Caki2 (cell line): ENCODE measurements around the gene TBC1D5. TPM values are rescaled to one million over a fixed set of nuclear protein-coding genes. Genes with fewer than 3 reads are reported as not detected.
"Not testable (repeated sequence)": the region's sequence is repeated elsewhere in the genome, so short reads cannot be mapped to it uniquely, and the experiment has no call there.

Experiments used
- DNase-seq: peaks from one replicate; pipeline ENCODE4 v3.0.0-alpha.2; 2015; ENCODE audit warnings: low read depth
- in situ Hi-C: cut with HindIII; loops from 2 replicates; pipeline ENCODE4 v1.10.0; 2016; ENCODE audit warnings: low sequenced_read_pairs, low pct_unique_long_range_greater_than_20kb, mixed read lengths
- total RNA-seq: library from RNA; depleted of rRNA; stranded (reverse); fragments of >200 nt; shearing (Covaris generic); gene quantifications from 2 replicates; pipeline ENCODE4 v1.2.3, GENCODE V29; 2014; ENCODE audit warnings: low replicate concordance

The TBC1D5 gene
- total RNA-seq, 1 experiment from 2014 or later: 69.2 TPM

DNA sequence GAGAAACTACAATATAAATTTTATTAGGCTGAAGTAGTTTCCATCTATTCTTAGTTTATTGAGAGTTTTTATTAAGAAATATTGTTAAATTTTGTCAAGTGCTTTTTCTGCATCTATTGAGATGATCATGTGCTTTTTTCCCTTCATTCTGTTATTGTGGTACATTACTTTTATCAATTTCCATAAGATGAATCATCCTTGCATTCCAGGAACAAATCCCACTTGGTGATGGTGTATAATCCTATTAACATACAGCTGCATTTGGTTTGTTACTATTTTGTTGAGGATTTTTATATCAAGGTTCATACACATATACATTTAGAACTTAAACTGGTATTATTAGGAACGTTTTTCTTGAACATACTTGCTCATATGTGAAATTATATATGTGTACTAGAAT lies 199.8 kb downstream of the TBC1D5 start:
- in situ Hi-C loops: no loop called here

DNA sequence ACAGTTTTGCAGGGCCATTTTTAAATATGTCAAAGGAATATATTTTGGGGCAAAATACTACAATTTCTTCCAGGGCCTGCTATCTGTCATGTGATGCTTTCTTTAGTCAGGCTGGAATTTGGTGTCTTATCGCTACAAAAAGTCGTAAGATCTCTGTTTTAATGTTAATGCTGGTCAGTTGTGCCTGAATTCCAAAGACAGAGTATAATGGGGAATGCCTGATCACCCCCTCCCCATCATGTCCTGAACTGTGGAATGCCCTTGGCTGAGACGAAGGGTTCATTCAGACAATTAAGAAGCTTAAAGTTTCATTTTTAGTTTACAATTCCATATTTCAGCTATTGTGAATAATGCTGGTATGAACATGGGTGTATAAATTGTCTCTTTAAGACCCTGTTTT lies 203.0 kb downstream of the TBC1D5 start:
- in situ Hi-C loops: no loop called here
- no peak for DNase-seq

More for the DNA sequence above, 199.8 kb downstream of the TBC1D5 start:
- DNase-seq: no peak

DNA sequence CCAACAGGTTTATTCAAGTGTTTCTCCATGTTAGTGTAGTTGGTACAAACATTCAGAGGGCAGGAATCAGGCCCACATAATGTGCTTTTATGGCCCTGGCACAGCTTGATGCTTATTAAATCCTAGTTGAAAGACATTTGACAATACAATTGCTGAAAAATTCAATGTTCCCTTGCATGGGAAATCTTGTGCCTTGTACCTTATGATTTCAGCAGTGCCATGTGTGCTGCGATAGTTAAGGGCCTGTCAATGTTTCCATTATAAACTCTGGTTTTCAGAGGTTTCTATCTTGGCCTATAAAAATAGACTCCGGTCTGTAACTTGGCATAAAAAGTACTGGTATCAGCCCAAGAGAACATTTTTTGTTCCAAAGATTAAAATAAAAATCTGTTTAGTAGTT lies 207.2 kb downstream of the TBC1D5 start:
- in situ Hi-C loops: no loop called here
- DNase-seq: no peak

DNA sequence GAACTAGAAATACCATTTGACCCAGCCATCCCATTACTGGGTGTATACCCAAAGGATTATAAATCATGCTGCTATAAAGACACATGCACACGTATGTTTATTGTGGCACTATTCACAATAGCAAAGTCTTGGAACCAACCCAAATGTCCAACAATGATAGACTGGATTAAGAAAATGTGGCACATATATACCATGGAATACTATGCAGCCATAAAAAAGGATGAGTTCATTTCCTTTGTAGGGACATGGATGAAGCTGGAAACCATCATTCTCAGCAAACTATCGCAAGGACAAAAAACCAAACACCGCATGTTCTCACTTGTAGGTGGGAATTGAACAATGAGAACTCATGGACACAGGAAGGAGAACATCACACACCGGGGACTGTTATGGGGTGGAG lies 210.0 kb downstream of the TBC1D5 start:
- in situ Hi-C loops, DNase-seq: not testable (repeated sequence)

DNA sequence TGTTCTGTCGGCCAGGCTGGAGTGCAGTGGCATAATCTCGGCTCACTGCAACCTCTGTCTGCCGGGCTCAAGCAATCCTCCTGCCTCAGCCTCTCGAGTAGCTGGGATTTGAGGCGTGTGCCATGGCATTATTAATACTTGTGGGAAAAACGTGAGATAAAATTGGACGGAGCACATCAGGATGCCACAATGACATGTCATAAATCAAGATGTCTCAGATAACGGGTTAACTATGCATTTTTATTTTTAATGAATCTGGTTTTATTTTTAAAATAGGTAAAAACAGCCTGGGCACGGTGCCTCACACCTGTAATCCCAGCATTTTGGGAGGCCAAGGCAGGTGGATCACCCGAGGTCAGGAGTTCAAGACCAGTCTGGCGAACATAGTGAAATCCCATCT lies 212.8 kb downstream of the TBC1D5 start:
- DNase-seq: no peak
- in situ Hi-C loops: no loop called here

DNA sequence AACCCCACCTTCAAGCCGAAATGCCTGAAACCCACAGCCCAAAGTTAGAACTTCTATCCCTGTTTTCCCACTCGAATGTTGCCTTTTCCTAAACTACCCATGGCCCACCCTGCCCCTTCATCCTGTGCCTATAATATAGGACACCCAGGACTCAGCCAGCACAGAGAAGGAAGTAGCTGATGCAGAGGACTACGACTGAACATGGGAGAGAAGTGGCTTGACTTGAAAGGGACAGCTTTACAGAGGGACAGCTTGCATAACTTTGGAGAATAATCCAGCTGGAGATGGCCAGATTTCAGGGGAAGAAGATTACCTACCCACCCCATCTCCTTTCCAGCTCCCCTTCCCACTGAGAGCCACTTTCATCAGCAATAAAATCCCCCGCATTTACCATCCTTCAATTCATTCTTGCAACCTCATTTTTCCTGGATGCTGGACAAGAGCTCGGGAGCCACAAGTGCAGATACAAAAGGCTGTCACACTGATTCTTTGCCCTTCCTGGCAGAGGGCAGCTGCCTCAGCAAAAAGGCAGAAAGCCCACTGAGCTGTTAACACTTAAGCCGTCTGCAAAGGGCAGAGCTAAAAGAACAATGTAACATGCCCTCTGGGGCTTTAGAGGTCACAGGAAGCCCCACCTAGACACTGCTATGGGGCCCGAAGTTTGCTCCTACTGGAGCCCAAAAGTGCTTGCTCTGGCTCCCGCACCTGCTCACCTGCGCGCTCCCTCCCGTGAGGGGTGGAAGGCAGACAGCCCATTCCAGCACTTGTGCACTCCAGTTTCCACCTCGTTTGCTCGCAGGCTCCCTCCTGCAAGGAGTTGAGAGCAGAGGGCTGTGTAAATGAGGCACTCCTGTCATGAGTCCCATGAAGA lies 224.0 kb downstream of the TBC1D5 start:
- DNase-seq: no peak
- in situ Hi-C loops: no loop called here

DNA sequence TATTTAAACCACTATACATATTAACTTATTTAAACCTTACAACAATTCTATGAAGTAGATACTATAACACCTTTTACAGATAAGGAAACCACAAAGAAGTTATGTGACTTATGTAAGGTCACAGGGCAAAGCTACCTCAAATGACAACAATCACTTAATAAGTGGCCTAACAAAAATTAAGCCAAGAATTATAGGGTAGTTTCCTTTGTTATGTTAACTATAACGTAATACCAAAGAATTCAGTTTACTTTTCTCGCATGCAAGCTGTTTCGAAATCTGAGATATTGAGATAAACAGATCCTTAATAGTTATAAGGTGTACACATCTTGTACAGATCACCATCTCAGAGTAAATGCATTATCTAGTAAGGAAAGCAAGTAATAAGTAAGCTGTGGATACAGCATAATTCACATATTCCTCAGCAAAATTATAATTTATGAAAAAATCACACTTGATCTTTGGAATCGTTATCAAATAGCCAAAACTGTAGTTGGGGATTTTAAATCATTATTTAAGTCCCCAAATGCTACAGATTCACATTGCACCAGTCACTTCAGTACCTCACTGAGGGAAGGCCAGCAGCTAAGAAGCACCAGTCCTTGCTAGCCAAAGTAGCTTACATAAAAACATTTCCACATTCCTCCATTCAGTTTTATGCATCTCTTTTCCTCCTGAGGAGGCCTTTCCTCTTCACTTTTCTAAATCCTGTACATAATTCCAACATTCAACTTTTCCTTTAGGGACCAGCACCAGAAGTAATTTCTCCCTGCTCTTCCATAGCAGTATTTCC lies 226.8 kb downstream of the TBC1D5 start:
- DNase-seq: peak; percentile 12
- in situ Hi-C loops: no loop called here

DNA sequence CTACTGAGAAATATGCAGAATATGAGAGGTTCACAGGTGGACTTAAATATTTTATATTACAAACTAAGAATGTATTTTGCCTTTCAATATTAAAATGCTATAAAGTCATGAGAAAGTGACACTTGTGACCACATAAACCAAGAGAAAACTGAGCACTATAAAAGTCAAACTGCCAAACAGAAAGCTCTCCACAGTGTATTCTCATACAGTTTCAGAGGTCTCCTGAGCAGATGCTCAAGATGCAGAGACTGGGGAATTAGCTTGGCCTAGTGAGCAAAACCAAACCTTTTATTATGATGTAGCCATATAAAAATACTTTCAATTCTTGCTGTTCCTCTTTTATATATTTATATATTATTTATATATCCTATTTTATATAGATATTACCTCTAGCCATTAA lies 227.8 kb downstream of the TBC1D5 start:
- DNase-seq: no peak
- in situ Hi-C loops: no loop called here

DNA sequence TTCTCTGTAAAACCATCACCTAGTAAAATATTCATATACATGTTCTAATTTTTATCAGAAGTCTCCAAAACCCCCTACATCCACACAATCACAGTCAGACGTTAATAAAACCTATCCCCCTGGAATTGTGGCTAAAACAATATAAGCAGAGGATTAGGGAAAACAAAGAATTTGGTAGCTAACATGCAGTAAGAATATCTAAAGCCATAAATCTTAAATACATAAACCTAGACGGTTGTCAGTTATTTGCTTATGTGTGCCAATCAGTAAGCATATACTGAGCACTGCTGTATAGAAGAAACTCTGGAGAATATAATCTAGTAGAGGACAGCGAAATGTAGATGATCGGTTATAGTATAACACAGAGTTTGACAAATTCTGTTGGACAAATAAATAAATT lies 232.2 kb downstream of the TBC1D5 start:
- in situ Hi-C loops: no loop called here
- DNase-seq: no peak

DNA sequence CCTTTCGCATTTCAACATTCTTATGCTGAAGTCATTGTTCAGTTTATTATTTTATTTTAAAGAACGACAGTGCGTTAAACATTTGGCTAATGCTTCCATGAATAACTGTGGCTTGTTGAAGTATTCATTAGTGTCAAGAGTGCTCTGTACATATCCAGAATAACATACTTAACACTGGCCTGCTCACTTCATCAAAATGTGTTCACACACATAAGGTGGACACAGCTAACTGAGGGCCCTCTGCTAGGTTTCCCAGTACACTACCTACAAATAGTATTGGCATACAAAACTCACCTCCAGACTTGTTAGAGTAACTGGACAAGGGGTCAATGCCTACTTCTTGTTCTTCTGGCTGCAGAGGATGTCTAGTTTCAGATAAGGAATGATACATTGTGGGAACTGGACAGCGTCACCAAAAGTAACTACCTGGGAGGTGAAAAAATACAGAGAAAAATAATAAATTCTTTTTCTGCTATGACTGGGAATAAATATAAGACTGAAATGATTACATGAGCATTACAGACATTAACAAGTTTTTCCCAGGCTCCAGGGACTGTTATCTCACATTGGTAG lies 234.2 kb downstream of the TBC1D5 start:
- no peak for DNase-seq
- in situ Hi-C loops: no loop called here

DNA sequence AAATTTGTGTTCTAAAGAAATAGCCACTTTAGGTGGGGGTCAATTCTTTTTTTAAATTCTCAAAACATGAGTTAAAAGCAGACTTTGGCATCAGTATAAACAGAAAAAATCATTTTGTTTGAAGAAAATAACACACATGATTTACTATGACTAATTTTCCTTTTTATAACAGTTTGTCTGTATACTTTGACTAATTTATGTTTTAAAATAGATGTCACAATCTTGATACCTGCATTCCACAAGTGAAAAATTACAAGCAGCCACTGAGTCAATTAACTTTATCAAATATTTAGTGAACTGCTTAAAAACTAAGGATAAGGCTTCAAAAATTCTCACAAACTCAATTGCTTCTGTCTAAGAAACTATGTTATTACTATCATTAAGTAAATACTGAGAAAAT lies 235.0 kb downstream of the TBC1D5 start:
- in situ Hi-C loops: no loop called here

DNA sequence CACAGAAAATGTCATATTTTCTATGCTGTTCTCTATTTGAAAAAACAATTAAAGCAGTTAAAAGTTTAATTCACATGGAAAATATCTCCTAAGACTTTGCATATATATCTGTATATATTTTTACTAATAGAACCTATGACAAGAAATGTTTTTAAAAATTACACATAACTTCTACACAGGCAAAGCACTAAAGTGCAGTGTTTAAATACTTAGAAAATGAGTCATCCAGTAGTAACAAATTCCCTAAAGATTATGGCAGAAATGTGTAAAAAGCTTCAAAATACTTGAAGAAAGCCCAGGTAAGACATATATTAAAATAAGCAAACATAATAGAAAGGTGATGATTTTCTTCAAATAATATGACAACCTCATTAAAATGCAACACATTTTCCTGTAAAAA lies 236.6 kb downstream of the TBC1D5 start:
- in situ Hi-C loops: no loop called here
- no peak for DNase-seq

More for the DNA sequence above, 235.0 kb downstream of the TBC1D5 start:
- DNase-seq: no peak

DNA sequence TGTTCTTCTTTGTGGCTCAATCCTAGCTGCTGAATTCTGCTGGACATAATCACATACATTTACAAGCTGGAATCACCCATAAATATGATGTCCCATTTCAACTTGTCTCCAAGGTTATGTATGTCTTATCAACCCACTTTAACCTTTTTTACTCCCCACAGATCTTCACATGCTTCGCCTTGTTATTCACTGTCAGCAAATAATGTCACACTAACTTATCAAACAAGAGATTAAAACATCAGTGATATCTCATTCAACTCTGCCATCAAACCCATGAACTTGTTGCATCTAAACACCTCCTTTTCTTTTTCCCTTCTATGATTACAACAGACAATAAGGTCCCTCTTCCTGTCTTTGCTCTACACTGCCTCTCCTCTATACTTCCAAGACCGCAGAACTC lies 240.7 kb downstream of the TBC1D5 start:
- DNase-seq: no peak
- in situ Hi-C loops: no loop called here

DNA sequence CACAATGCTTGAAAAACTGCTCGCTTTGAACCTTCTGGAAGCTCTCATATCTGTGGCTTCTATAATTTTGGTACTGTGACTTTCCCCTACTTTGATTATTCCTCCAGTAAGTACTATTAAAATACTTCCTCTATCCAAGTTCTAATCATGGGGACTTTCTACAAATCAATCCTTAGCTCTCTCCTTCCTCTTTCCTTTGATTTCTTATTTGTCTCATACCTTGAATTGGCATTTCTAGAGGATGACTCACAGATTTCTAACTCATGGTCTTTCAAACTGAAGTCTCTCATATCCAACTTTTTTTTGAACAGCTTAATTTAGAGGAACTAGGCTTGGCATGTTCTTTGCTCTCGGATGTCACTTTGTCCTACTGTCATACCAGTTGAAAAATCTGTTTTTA lies 241.8 kb downstream of the TBC1D5 start:
- no peak for DNase-seq
- in situ Hi-C loops: no loop called here

DNA sequence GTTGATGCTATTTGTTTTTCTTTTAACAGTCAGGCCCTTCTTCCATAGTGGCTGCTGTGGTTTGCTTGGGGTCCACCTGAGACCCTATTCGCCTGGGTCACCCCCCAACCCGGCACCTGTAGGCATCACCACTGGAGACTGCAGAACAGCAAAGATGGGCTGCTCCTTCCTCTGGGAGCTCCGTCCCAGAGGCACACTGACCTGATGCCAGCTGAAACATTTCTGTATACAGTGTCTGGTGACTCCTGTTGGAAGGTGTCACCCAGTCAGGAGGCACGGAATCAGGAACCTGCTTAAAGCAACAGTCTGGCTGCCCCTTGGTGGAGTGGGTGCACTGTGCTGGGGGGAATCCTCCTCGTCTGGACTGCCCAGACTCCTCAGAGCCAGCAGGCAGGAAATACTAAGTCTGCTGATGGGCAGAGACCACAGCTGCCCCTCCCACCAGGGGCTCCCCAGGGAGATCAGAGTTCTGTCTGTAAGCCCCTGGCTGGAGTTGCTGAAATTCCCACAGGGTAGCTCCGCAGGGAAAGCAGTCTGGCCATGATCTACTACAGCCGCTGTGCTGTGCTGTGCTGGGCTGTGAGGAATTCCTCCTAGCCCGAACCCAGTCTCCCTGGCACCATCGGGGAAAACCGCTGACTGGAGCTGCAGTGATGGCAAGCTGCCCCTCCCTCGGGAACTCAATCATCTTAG lies 248.2 kb downstream of the TBC1D5 start:
- in situ Hi-C loops: no loop called here
- DNase-seq: no peak

DNA sequence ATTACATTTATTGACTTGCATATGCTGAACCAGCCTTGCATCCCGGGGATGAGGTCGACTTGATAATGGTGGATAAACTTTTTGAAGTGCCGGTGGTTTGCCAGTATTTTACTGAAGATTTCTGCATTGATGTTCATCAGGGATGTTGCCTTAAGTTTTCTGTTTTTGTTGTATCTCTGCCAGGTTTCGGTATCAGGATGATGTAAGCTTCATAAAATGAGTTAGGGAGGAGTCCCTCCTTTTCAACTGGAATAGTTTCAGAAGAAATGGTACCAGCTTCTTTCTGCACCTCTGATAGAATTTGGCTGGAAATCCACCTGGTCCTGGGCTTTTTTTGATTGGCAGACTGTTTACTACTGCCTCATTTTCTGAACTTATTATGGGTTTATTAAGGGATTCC lies 250.8 kb downstream of the TBC1D5 start:
- in situ Hi-C loops: no loop called here
- peak; percentile 20 for DNase-seq

DNA sequence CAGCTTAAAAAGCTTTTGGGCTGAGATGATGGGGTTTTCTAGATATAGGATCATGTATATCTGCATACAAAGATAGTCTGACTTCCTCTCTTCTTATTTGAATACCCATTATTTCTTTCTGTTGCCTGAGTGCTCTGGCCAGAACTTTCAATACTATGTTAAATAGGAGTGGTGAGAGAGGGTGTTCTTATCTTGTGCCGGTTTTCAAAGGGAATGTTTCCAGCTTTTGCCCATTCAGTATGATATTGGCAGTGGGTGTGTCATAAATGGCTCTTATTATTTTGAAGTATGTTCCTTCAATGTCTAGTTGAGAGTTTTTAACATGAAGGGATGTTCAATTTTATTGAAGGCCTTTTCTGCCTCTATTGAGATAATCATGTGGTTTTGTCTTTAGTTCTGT lies 251.2 kb downstream of the TBC1D5 start:
- DNase-seq, in situ Hi-C loops: not testable (repeated sequence)

DNA sequence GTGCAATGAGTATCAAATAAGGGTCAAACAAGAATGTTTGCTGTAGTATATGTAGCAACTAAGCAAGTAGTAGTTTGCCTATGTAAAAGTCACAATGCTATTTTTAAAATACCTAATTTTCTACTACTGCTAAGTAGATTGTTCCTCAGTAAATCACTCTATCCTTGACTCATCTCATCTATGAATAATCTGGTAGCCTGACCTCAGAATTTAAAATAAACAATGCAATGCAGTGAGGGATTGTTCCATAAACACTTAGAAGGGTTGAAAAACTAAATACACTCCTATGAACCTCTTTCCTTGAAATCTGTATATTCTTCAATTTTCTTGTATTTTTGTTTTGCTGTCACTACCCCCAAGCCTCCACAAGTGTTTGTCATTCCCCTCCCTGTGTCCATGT lies 253.3 kb downstream of the TBC1D5 start:
- in situ Hi-C loops: no loop called here

DNA sequence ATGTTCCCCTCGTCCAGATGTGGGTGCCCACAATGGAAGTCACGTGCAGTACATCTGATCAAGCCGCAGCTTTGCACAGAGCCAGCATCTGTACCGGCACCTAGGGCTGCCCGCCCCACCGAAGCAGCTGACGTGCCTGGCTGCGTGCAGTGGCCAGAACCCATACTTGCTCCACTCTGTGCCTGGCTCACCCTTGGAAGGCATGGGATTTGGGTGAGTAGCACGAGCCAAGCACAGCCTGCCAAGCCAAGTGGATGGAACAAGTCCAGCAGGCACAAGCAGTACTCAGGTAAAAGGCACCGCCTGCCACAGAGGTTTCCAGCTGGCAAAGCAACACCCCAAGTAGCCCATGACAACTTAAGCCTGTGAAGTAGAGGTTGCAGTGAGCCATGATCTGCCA lies 261.3 kb downstream of the TBC1D5 start:
- in situ Hi-C loops: no loop called here
- DNase-seq: no peak

More for the DNA sequence above, 253.3 kb downstream of the TBC1D5 start:
- no peak for DNase-seq
